DOHH2 (cell line): Measurements from ENCODE around the gene CCNH.

ENCODE experiments used
- H3F3A ChIP-seq: fragments of 200-600 bp; sonication (generic), shearing (Covaris generic); 2 replicates; pipeline ENCODE4 v1.6.0; 2016; ENCODE audit warnings: antibody characterized with exemption, mild to moderate bottlenecking; ENCODE audit not compliant: control insufficient read depth, insufficient read depth
- H3K27ac ChIP-seq: fragments of 200-600 bp; sonication (generic); 2 replicates; pipeline ENCODE4 v1.5.1; 2014; ENCODE audit warnings: low read depth, mild to moderate bottlenecking, low read length, moderate library complexity
- H3K27me3 ChIP-seq: fragments of 200-600 bp; sonication (generic); 2 replicates; pipeline ENCODE4 v1.6.1; 2014; ENCODE audit warnings: mild to moderate bottlenecking, low read length, mixed read lengths; ENCODE audit not compliant: control insufficient read depth
- H3K36me3 ChIP-seq: fragments of 200-600 bp; sonication (generic); 2 replicates; pipeline ENCODE4 v1.6.1; 2014; ENCODE audit warnings: mild to moderate bottlenecking, low read length, moderate library complexity, mixed read lengths; ENCODE audit not compliant: control insufficient read depth
- H3K4me1 ChIP-seq: fragments of 200-600 bp; sonication (generic); 2 replicates; pipeline ENCODE4 v1.6.1; 2014; ENCODE audit warnings: mild to moderate bottlenecking, low read length, mixed read lengths; ENCODE audit not compliant: control insufficient read depth
- H3K4me2 ChIP-seq: fragments of 200-600 bp; sonication (generic); 2 replicates; pipeline ENCODE4 v1.6.0; 2014; ENCODE audit warnings: mild to moderate bottlenecking, low read length, moderate library complexity
- H3K4me3 ChIP-seq: fragments of 200-600 bp; sonication (generic); 2 replicates; pipeline ENCODE4 v1.5.1; 2014; ENCODE audit warnings: mild to moderate bottlenecking, low read length, mixed read lengths
- H3K79me2 ChIP-seq: fragments of 200-600 bp; sonication (generic); 2 replicates; pipeline ENCODE4 v1.6.1; 2014; ENCODE audit warnings: mild to moderate bottlenecking, low read length, mixed read lengths; ENCODE audit not compliant: control insufficient read depth
- H3K9me2 ChIP-seq: fragments of 200-600 bp; sonication (generic); replicated peaks from 2 replicates; pipeline ENCODE4 v1.6.1; 2014; ENCODE audit warnings: mild to moderate bottlenecking, low read length, mixed read lengths; ENCODE audit not compliant: control insufficient read depth
- H3K9me3 ChIP-seq: fragments of 200-600 bp; sonication (generic); 2 replicates; pipeline ENCODE4 v1.6.1; 2014; ENCODE audit warnings: antibody characterized with exemption, low read length, mixed read lengths; ENCODE audit not compliant: control insufficient read depth, insufficient read depth
- H4K20me1 ChIP-seq: fragments of 200-600 bp; sonication (generic); 2 replicates; pipeline ENCODE4 v1.6.0; 2014; ENCODE audit warnings: low read depth, mild to moderate bottlenecking, antibody characterized with exemption, low read length, moderate library complexity; ENCODE audit not compliant: control insufficient read depth, insufficient read depth
- CTCF ChIP-seq: fragments of 200-600 bp; sonication (generic); IDR thresholded peaks from one replicate; pipeline ENCODE4 v1.5.1; 2014; ENCODE audit warnings: antibody characterized with exemption, mild to moderate bottlenecking, low read depth, low read length; ENCODE audit not compliant: poor library complexity, severe bottlenecking
- EZH2phosphoT487 ChIP-seq: fragments of 200-600 bp; sonication (generic); IDR thresholded peaks from 2 replicates; pipeline ENCODE4 v1.6.1; 2017; ENCODE audit warnings: borderline replicate concordance, mild to moderate bottlenecking, antibody characterized with exemption, low read length, moderate library complexity, mixed read lengths

The CCNH gene

GRCh38 chr5:87435144-87435694 is 22.5 kb upstream of the CCNH start:
- TF ChIP-seq EZH2phosphoT487: no peak
- no peak for TF ChIP-seq CTCF
- no peaks in the 10 kb centered on the region for H3K79me2 ChIP-seq
- no peaks in the 10 kb centered on the region for H3K9me2 ChIP-seq
- H3K4me1 ChIP-seq: no peaks in the 10 kb centered on the region
- H3K4me2 ChIP-seq: no peak overlapping the region
- no peak overlapping the region for H3K27ac ChIP-seq
- H3K4me3 ChIP-seq: no peak overlapping the region
- H3K36me3 ChIP-seq: no peaks in the 10 kb centered on the region
- H3K9me3 ChIP-seq: no peaks in the 10 kb centered on the region
- H3F3A ChIP-seq: no peaks in the 10 kb centered on the region
- H3K27me3 ChIP-seq: no peaks in the 10 kb centered on the region
- no peaks in the 10 kb centered on the region for H4K20me1 ChIP-seq

- TF ChIP-seq CTCF: no peak
- no peak for TF ChIP-seq EZH2phosphoT487
- H3K79me2 ChIP-seq: no peaks in the 10 kb centered on the region
- H3K27me3 ChIP-seq: no peaks in the 10 kb centered on the region
- no peaks in the 10 kb centered on the region for H3K9me2 ChIP-seq
- H3K4me2 ChIP-seq: no peak overlapping the region
- no peaks in the 10 kb centered on the region for H3F3A ChIP-seq
- no peaks in the 10 kb centered on the region for H3K9me3 ChIP-seq
- H3K4me3 ChIP-seq: no peak overlapping the region
- H3K4me1 ChIP-seq: no peaks in the 10 kb centered on the region
- H3K36me3 ChIP-seq: no peaks in the 10 kb centered on the region
- no peaks in the 10 kb centered on the region for H4K20me1 ChIP-seq
- H3K27ac ChIP-seq: no peak overlapping the region
Observed at GRCh38 chr5:87434461-87434860, 21.7 kb upstream of the CCNH start.

GRCh38 chr5:87433945-87434344 is 21.2 kb upstream of the CCNH start:
- H3F3A ChIP-seq: no peaks in the 10 kb centered on the region
- no peaks in the 10 kb centered on the region for H3K9me2 ChIP-seq
- H3K79me2 ChIP-seq: no peaks in the 10 kb centered on the region
- no peak overlapping the region for H3K4me2 ChIP-seq
- H3K4me3 ChIP-seq: no peak overlapping the region
- no peaks in the 10 kb centered on the region for H3K36me3 ChIP-seq
- H3K27me3 ChIP-seq: no peaks in the 10 kb centered on the region
- no peak for TF ChIP-seq CTCF
- no peak for TF ChIP-seq EZH2phosphoT487
- H3K27ac ChIP-seq: no peak overlapping the region
- no peaks in the 10 kb centered on the region for H4K20me1 ChIP-seq
- H3K4me1 ChIP-seq: no peaks in the 10 kb centered on the region
- no peaks in the 10 kb centered on the region for H3K9me3 ChIP-seq

- Histone ChIP-seq H3K27me3 (no peaks in the 10 kb centered on the region), H3K4me1 (no peaks in the 10 kb centered on the region), H3K4me3 (no peak overlapping the region), H3K27ac (no peak overlapping the region), H3K9me3 (no peaks in the 10 kb centered on the region), H3F3A (no peaks in the 10 kb centered on the region), H3K9me2 (no peaks in the 10 kb centered on the region), H3K4me2 (no peak overlapping the region), H3K36me3 (no peaks in the 10 kb centered on the region), H4K20me1 (no peaks in the 10 kb centered on the region), H3K79me2 (no peaks in the 10 kb centered on the region)
- TF ChIP-seq EZH2phosphoT487: no peak
- TF ChIP-seq CTCF: no peak
Observed at GRCh38 chr5:87432460-87432859, 19.7 kb upstream of the CCNH start.
